Astrocyte (in vitro differentiated cells and primary cell): Measurements from ENCODE around the gene NOC2L. TPM values are rescaled to one million over a fixed set of nuclear protein-coding genes. Genes with fewer than 3 reads are reported as not detected.

Source experiments
- DNase-seq: peaks from one replicate; pipeline ENCODE4 v3.0.0-alpha.2; 2010; ENCODE audit warnings: low read depth
- FAIRE-seq: peaks from 2 replicates; lab custom pipeline; 2011; peaks lifted over from hg19 to GRCh38; lab: Jason Lieb, UNC
- H2AFZ ChIP-seq: 2 replicates; pipeline ENCODE4 v1.6.0; 2012; ENCODE audit warnings: low read depth, low read length, inconsistent platforms
- H3K27ac ChIP-seq: 2 replicates; pipeline ENCODE4 v1.5.1; 2011; ENCODE audit warnings: low read depth, low read length, inconsistent platforms
- H3K27me3 ChIP-seq: 2 replicates; pipeline ENCODE4 v1.6.0; 2011; ENCODE audit warnings: low read length, inconsistent platforms; ENCODE audit not compliant: insufficient read depth
- H3K36me3 ChIP-seq: 2 replicates; pipeline ENCODE4 v1.5.1; 2011; ENCODE audit warnings: low read length, inconsistent platforms; ENCODE audit not compliant: insufficient read depth
- H3K4me1 ChIP-seq: 2 replicates; pipeline ENCODE4 v1.5.1; 2011; ENCODE audit warnings: low read length, inconsistent platforms; ENCODE audit not compliant: insufficient read depth
- H3K4me2 ChIP-seq: 2 replicates; pipeline ENCODE4 v1.6.0; 2012; ENCODE audit warnings: low read length, inconsistent platforms
- H3K4me3 ChIP-seq: 2 replicates; pipeline ENCODE4 v1.5.1; 2011; ENCODE audit warnings: low read depth, mild to moderate bottlenecking, low read length, inconsistent platforms; ENCODE audit not compliant: insufficient read depth
- H3K79me2 ChIP-seq: 2 replicates; pipeline ENCODE4 v1.6.0; 2012; ENCODE audit warnings: mild to moderate bottlenecking, low read length, inconsistent platforms; ENCODE audit not compliant: insufficient read depth
- H3K9ac ChIP-seq: 2 replicates; pipeline ENCODE4 v1.6.0; 2012; ENCODE audit warnings: mild to moderate bottlenecking, low read length, inconsistent platforms
- H3K9me3 ChIP-seq: 2 replicates; pipeline ENCODE4 v1.5.1; 2012; ENCODE audit warnings: low read depth, mild to moderate bottlenecking, low read length, inconsistent platforms; ENCODE audit not compliant: insufficient read depth
- H4K20me1 ChIP-seq: 2 replicates; pipeline ENCODE4 v1.6.0; 2012; ENCODE audit warnings: low read length, inconsistent platforms; ENCODE audit not compliant: insufficient read depth
- H3K27ac Mint-ChIP-seq: one replicate; pipeline ENCODE4 v1.8.0; 2021; ENCODE audit warnings: mild to moderate bottlenecking, mixed read lengths; ENCODE audit not compliant: unreplicated experiment
- H3K27me3 Mint-ChIP-seq: one replicate; pipeline ENCODE4 v1.8.0; 2021; ENCODE audit warnings: low read depth, mixed read lengths; ENCODE audit not compliant: unreplicated experiment
- H3K36me3 Mint-ChIP-seq: one replicate; pipeline ENCODE4 v1.8.0; 2021; ENCODE audit warnings: low read depth, mixed read lengths; ENCODE audit not compliant: unreplicated experiment
- H3K4me1 Mint-ChIP-seq: one replicate; pipeline ENCODE4 v1.8.0; 2021; ENCODE audit warnings: low read depth, mixed read lengths; ENCODE audit not compliant: unreplicated experiment
- H3K4me3 Mint-ChIP-seq: one replicate; pipeline ENCODE4 v1.8.0; 2021; ENCODE audit warnings: mild to moderate bottlenecking, moderate library complexity, mixed read lengths; ENCODE audit not compliant: unreplicated experiment
- H3K9me3 Mint-ChIP-seq: one replicate; pipeline ENCODE4 v1.8.0; 2021; ENCODE audit warnings: mild to moderate bottlenecking, mixed read lengths; ENCODE audit not compliant: unreplicated experiment
- EZH2 ChIP-seq: IDR thresholded peaks from 2 replicates; pipeline ENCODE4 v1.6.1; 2012; ENCODE audit warnings: mild to moderate bottlenecking, low read length, inconsistent platforms; ENCODE audit not compliant: insufficient read depth
- total RNA-seq: library from RNA; stranded (reverse); gene quantifications from 2 replicates; pipeline ENCODE4 v1.2.1, GENCODE V29; 2021
- TF ChIP-seq, protein P1 (sequence below): IDR thresholded peaks from 2 replicates; pipeline ENCODE4 v1.5.1; 2011; ENCODE audit warnings: low read depth, mild to moderate bottlenecking, inconsistent platforms, low read length, moderate library complexity; ENCODE audit not compliant: insufficient read depth

The NOC2L gene
- total RNA-seq, 1 donor from 2014 or later: 91.4 TPM

DNA sequence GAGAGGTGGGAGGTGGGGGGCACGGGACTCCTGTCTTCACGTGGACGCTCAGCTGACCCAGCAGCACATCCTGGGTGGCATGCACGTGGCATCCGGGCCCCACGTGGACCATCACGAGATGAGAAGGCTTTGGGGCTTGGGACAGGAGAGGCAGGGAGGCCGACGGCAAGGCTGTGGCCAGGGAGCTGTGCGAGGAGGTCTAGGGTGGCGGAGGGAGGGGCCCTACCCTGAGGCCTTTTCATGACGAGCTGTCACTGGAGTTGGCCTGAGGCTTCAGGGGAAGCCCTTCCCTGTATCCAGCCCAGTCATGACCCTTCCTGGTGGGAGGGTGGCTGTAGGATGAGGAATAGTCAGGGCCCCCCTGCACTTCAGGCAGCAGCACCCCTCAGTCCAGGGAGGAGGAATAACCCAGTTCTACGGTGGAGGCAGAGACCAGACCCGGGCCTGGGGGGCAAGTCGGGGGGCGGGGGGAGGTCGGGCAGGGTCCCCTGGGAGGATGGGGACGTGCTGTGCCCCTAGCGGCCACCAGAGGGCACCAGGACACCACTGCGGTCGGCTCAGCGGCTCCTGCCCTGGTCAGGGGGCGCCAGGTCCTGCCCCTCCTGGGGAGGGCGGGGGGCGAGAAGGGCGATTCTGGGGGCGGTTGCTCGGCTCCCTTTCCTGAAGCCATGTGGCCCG is 24.9 kb upstream of the NOC2L start:
- peak overlapping the region; percentile 52 for H2AFZ ChIP-seq
- no peaks in the 10 kb centered on the region for H4K20me1 ChIP-seq
- no peaks in the 10 kb centered on the region for H3K4me1 ChIP-seq
- no peaks in the 10 kb centered on the region for H3K79me2 ChIP-seq
- H3K9me3 Mint-ChIP-seq: peaks cover 8% of the 10 kb centered on the region
- peaks cover 4% of the 10 kb centered on the region for H3K27me3 ChIP-seq
- TF ChIP-seq, protein P1, sequence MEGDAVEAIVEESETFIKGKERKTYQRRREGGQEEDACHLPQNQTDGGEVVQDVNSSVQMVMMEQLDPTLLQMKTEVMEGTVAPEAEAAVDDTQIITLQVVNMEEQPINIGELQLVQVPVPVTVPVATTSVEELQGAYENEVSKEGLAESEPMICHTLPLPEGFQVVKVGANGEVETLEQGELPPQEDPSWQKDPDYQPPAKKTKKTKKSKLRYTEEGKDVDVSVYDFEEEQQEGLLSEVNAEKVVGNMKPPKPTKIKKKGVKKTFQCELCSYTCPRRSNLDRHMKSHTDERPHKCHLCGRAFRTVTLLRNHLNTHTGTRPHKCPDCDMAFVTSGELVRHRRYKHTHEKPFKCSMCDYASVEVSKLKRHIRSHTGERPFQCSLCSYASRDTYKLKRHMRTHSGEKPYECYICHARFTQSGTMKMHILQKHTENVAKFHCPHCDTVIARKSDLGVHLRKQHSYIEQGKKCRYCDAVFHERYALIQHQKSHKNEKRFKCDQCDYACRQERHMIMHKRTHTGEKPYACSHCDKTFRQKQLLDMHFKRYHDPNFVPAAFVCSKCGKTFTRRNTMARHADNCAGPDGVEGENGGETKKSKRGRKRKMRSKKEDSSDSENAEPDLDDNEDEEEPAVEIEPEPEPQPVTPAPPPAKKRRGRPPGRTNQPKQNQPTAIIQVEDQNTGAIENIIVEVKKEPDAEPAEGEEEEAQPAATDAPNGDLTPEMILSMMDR: peak; percentile 25
- no peak for TF ChIP-seq EZH2
- H3K27me3 Mint-ChIP-seq: peaks cover 51% of the 10 kb centered on the region
- H3K36me3 ChIP-seq: no peaks in the 10 kb centered on the region
- no peak overlapping the region for H3K27ac ChIP-seq
- H3K9ac ChIP-seq: no peak overlapping the region
- H3K4me2 ChIP-seq: peak overlapping the region; percentile 79
- no peaks in the 10 kb centered on the region for H3K36me3 Mint-ChIP-seq
- no peaks in the 10 kb centered on the region for H3K4me1 Mint-ChIP-seq
- H3K4me3 ChIP-seq: no peak overlapping the region
- H3K9me3 ChIP-seq: no peaks in the 10 kb centered on the region
- FAIRE-seq: no peak
- DNase-seq: no peak
- H3K4me3 Mint-ChIP-seq: no peak overlapping the region
- no peak overlapping the region for H3K27ac Mint-ChIP-seq

DNA sequence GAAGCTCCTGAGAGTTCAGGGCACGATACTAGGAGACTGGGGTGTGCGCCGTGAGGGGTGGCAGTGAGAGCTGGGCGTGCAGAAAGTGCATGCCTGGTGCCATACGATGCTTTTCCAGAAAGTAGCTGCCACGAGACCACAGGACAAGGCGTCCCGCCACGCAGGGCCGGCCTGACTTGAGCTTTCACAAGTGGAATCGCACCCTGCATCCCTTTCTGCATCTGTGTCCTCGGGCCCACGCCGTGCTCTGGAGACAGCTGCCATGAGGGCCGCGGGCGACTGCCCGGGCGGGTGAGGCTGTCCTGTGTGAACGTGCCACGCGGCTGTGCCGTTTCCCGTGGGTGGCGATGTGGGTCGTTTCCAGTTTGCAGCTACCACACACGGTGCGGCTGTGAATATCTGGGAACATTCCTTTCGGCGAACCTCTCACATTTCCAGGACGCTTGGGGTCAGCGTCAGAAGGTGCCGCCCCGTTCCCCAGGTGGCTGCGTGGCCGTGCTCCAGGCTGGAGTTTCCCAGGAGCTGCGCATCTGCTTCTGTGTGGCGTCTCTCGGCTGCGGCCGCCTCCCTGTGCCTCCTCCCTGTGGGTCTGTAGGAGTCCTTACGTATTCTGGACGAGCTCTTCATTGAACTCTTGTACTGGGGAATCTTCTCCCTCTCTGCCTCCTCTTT is 23.8 kb upstream of the NOC2L start:
- Histone ChIP-seq H3K9me3 (no peaks in the 10 kb centered on the region), H2AFZ (no peak overlapping the region), H3K4me1 (no peaks in the 10 kb centered on the region), H3K27me3 (peaks cover 4% of the 10 kb centered on the region), H4K20me1 (no peaks in the 10 kb centered on the region), H3K4me2 (no peak overlapping the region), H3K4me3 (no peak overlapping the region), H3K27ac (no peak overlapping the region), H3K9ac (no peak overlapping the region), H3K36me3 (no peaks in the 10 kb centered on the region), H3K79me2 (no peaks in the 10 kb centered on the region)
- FAIRE-seq (no peak), DNase-seq (no peak)
- H3K4me3 Mint-ChIP-seq: peak overlapping the region; percentile 1
- H3K4me1 Mint-ChIP-seq: no peaks in the 10 kb centered on the region
- H3K9me3 Mint-ChIP-seq: no peaks in the 10 kb centered on the region
- H3K27me3 Mint-ChIP-seq: peaks cover 46% of the 10 kb centered on the region
- H3K27ac Mint-ChIP-seq: no peak overlapping the region
- TF ChIP-seq, protein P1: no peak
- no peak for TF ChIP-seq EZH2
- H3K36me3 Mint-ChIP-seq: no peaks in the 10 kb centered on the region
